NT2/D1 (cell line): ENCODE measurements around the gene HK2.

ENCODE experiments used
- DNase-seq: peaks from one replicate; pipeline ENCODE4 v3.0.0-alpha.2; 2011; ENCODE audit warnings: low read depth, low spot score
- H3K27me3 ChIP-seq: 2 replicates; pipeline ENCODE4 v1.6.0; 2011; ENCODE audit warnings: mild to moderate bottlenecking; ENCODE audit not compliant: insufficient read length, insufficient read depth
- H3K36me3 ChIP-seq: 2 replicates; pipeline ENCODE4 v1.6.1; 2011; ENCODE audit warnings: mild to moderate bottlenecking, low read length, mixed read lengths; ENCODE audit not compliant: insufficient read depth, insufficient read length
- H3K4me1 ChIP-seq: 2 replicates; pipeline ENCODE4 v1.5.1; 2011; ENCODE audit not compliant: insufficient read depth, insufficient read length
- H3K4me3 ChIP-seq: 2 replicates; pipeline ENCODE4 v1.5.1; 2011; ENCODE audit warnings: low read depth; ENCODE audit not compliant: insufficient read length
- H3K9ac ChIP-seq: 2 replicates; pipeline ENCODE4 v1.6.0; 2011; ENCODE audit warnings: low read depth; ENCODE audit not compliant: insufficient read length
- H3K9me3 ChIP-seq: 2 replicates; pipeline ENCODE4 v1.5.1; 2011; ENCODE audit warnings: mild to moderate bottlenecking, low read length; ENCODE audit not compliant: insufficient read depth
- SUZ12 ChIP-seq: IDR thresholded peaks from 2 replicates; pipeline ENCODE4 v1.6.1; 2011; ENCODE audit not compliant: insufficient read length, insufficient read depth; ENCODE audit errors: extremely low read depth
- YY1 ChIP-seq: IDR thresholded peaks from 2 replicates; pipeline ENCODE4 v1.6.1; 2011; ENCODE audit not compliant: insufficient read length, insufficient read depth
- ZNF274 ChIP-seq: IDR thresholded peaks from 2 replicates; pipeline ENCODE4 v1.6.1; 2011; ENCODE audit warnings: mild to moderate bottlenecking, low read depth, low read length

HK2 gene

DNA sequence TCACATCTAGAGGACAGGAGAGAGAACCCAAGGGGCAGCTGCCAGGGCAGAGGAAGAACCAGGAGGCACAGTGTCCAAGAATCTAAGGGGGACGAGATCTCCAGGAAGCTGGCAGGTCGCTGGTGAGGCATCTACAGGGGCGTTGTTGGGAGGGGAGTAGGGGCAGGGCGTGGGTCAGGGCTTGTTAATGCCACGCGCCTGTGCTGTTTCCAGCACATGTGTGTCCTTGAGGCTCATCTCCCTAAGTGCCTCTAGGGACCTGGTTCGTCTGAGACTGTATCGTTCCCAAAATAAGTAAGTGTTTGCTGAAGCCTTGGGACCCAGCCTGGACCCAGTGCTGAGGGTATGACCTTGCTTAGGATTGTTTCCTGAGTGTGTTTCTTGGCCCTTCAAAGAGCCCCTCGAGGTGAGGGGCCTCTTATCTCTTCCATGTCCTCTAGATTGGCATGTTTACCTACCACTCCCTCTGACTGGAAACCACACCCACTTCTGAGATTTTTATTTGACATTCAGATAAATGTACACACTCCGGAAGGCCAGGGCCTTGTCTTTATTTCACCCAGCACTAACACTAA is 22.2 kb downstream of the HK2 start:
- H3K36me3 ChIP-seq, result peaks cover 34% of the 10 kb centered on the region
- no peak overlapping the region for H3K4me3 ChIP-seq
- H3K4me1 ChIP-seq, result no peaks in the 10 kb centered on the region
- no peak for DNase-seq
- no peaks in the 10 kb centered on the region for H3K27me3 ChIP-seq
- no peaks in the 10 kb centered on the region for H3K9me3 ChIP-seq
- H3K9ac ChIP-seq, result no peak overlapping the region
- TF ChIP-seq ZNF274 (no peak), SUZ12 (no peak), YY1 (no peak)

DNA sequence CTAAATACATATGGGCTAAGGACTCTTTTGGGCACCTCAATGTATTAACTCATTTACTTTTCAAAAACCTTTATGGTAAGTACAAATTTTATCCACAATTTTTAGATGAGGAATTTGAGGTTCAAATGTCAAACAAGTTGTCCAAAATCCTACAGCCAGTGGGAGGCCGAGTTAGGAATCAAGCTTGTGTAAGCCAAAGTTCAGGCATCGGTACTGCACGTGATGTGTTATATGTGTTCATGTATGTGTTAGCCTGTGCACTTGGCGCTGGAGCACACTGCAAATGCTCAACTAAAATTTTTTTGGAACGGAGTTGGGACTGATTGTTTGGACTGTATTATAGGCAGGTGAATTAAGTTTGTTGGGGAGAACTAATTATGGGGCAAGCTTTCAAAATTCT is 22.7 kb downstream of the HK2 start:
- Histone ChIP-seq H3K4me3 (no peak overlapping the region), H3K4me1 (no peaks in the 10 kb centered on the region), H3K9me3 (no peaks in the 10 kb centered on the region), H3K27me3 (no peaks in the 10 kb centered on the region), H3K9ac (no peak overlapping the region), H3K36me3 (peaks cover 34% of the 10 kb centered on the region)
- TF ChIP-seq SUZ12, result no peak
- TF ChIP-seq YY1, result no peak
- no peak for TF ChIP-seq ZNF274
- no peak for DNase-seq

DNA sequence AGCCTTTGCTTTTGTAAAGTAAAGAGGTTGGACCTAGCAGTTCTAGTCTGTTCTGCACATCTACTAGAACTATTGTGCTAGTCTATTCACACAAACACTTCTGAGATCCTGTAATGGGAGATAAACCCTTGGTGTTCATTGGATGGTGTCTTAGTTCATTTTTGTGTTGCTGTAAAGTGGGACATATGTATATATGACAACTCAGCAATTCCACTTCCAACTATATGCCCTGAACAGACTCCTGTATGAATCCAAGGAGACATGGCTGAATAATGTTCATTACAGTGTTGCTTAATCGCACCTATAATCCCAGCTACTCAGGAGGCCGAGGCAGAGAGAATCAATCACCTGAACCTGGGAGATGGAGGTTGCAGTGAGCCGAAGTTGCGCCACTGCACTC is 23.3 kb downstream of the HK2 start:
- no peaks in the 10 kb centered on the region for H3K27me3 ChIP-seq
- no peak for DNase-seq
- no peak overlapping the region for H3K9ac ChIP-seq
- no peak overlapping the region for H3K4me3 ChIP-seq
- no peak for TF ChIP-seq ZNF274
- TF ChIP-seq YY1, result no peak
- no peak for TF ChIP-seq SUZ12
- no peaks in the 10 kb centered on the region for H3K9me3 ChIP-seq
- H3K36me3 ChIP-seq, result peaks cover 39% of the 10 kb centered on the region
- no peaks in the 10 kb centered on the region for H3K4me1 ChIP-seq

DNA sequence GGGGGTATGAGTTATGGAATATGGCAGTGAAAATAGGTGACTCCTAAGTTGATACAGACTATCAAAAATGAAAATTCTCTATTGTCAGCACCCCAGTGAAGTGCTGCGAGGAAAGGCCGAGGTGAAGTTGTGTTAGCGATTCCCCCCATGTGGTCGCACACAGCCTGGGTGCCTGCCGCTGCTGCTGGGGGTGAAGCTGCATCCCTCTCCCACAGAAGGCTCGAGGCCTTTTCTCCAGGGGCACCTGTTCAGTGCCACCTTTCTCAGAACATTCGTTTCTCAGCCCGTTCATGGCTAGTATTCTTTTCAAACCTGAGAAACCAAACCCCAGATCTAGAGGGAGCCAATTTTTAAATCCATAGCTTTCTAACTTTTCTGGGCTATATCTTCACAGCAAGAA is 23.8 kb downstream of the HK2 start:
- Histone ChIP-seq H3K4me1 (no peaks in the 10 kb centered on the region), H3K9me3 (no peaks in the 10 kb centered on the region), H3K9ac (no peak overlapping the region), H3K36me3 (peaks cover 40% of the 10 kb centered on the region), H3K27me3 (no peaks in the 10 kb centered on the region), H3K4me3 (no peak overlapping the region)
- no peak for DNase-seq
- TF ChIP-seq YY1 (no peak), ZNF274 (no peak), SUZ12 (no peak)

DNA sequence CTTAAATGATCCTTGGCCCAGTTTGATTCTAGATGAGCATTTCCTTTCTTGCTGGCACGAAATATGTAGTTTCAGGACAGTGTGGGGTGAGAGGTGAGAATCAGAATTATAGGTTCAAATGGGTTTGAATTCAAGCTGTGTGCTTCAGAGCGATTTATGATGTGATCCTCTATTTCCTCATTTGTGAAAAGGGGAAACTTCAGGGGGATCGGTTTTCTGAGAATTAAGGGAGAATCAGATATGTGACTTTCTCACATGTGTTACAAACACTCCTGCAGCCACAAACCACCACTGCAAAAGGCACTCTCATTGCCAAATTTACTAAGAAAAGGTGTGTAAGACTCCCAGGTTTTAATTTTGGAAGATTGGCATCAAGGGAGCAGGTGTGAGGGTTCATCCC is 24.4 kb downstream of the HK2 start:
- H3K27me3 ChIP-seq, result no peaks in the 10 kb centered on the region
- peaks cover 40% of the 10 kb centered on the region for H3K36me3 ChIP-seq
- H3K4me3 ChIP-seq, result no peak overlapping the region
- TF ChIP-seq ZNF274, result no peak
- TF ChIP-seq YY1, result no peak
- no peak for TF ChIP-seq SUZ12
- no peaks in the 10 kb centered on the region for H3K4me1 ChIP-seq
- no peak for DNase-seq
- no peaks in the 10 kb centered on the region for H3K9me3 ChIP-seq
- no peak overlapping the region for H3K9ac ChIP-seq

DNA sequence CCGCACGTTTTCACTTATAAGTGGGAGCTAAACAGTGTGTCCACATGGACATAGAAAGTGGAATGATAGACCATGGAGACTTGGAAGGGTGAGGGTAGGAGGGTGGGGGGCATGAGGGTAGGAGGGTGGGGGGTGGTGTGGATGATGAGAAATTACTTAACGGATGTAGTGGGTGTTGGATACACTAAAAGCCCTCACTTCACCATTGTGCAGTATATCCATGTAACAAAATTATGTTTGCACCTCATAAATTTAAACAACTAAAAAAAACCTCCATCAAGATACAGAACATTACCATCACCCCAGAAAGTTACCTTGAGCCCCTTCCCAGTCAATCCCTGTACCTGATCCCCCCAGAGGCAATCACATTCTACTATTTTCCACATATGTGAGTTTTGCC is 26.2 kb downstream of the HK2 start:
- no peak for TF ChIP-seq SUZ12
- no peak for TF ChIP-seq YY1
- TF ChIP-seq ZNF274, result no peak
- H3K4me3 ChIP-seq, result no peak overlapping the region
- peaks cover 34% of the 10 kb centered on the region for H3K36me3 ChIP-seq
- no peak overlapping the region for H3K9ac ChIP-seq
- H3K9me3 ChIP-seq, result no peaks in the 10 kb centered on the region
- peaks cover 2% of the 10 kb centered on the region for H3K4me1 ChIP-seq
- DNase-seq, result no peak
- no peaks in the 10 kb centered on the region for H3K27me3 ChIP-seq

DNA sequence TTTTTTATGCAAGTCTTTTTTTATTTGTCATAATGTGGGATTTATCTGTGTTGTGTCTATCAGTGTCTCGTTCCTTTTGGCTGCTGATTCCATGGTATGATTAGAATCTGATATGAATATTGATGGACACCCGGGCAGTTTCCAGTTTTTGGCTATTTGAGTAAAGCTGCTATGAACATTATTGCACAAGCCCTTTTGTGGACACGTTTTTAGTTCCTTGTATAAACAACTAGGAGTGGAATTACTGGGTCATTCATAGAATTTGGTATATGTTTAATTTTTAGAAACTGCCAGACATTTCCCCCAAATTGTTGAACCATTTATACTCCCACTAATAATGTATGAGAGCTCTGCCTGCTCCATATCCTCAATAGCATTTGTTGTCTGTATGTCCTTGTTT is 26.6 kb downstream of the HK2 start:
- peaks cover 6% of the 10 kb centered on the region for H3K4me1 ChIP-seq
- TF ChIP-seq ZNF274 (no peak), SUZ12 (no peak), YY1 (no peak)
- peaks cover 34% of the 10 kb centered on the region for H3K36me3 ChIP-seq

DNA sequence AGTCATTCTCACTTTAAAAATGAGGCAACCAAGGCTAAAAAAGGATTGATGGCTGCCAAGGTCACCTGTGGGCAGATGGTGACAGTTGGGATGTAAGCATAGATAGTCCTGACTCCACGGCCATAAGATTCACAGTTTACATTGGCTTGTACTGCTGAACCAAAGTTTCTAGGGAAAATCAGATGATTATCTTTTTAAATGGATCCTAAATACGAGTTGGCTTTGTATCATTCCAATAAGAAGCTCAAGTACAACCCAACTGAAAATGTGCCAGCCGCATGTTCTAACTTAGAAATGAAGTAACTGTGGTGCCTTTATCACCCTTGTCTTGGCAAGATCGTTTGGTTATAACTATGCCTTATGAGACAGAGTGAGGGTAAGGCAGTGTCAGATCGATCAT is 27.6 kb downstream of the HK2 start:
- Histone ChIP-seq H3K36me3 (peaks cover 25% of the 10 kb centered on the region), H3K9ac (no peak overlapping the region), H3K9me3 (no peaks in the 10 kb centered on the region), H3K4me1 (peaks cover 12% of the 10 kb centered on the region), H3K4me3 (no peak overlapping the region), H3K27me3 (no peaks in the 10 kb centered on the region)
- DNase-seq, result no peak
- TF ChIP-seq SUZ12 (no peak), ZNF274 (no peak), YY1 (no peak)

More for the DNA sequence above, 26.6 kb downstream of the HK2 start:
- DNase-seq, result no peak
- no peaks in the 10 kb centered on the region for H3K27me3 ChIP-seq
- no peak overlapping the region for H3K4me3 ChIP-seq
- H3K9me3 ChIP-seq, result no peaks in the 10 kb centered on the region
- H3K9ac ChIP-seq, result no peak overlapping the region
